NT2/D1 (cell line): ENCODE data around the gene TACSTD2.

Experiments
- YY1 ChIP-seq: IDR thresholded peaks from 2 replicates; pipeline ENCODE4 v1.6.1; 2011; ENCODE audit not compliant: insufficient read length, insufficient read depth
- ZNF274 ChIP-seq: IDR thresholded peaks from 2 replicates; pipeline ENCODE4 v1.6.1; 2011; ENCODE audit warnings: mild to moderate bottlenecking, low read depth, low read length

DNA sequence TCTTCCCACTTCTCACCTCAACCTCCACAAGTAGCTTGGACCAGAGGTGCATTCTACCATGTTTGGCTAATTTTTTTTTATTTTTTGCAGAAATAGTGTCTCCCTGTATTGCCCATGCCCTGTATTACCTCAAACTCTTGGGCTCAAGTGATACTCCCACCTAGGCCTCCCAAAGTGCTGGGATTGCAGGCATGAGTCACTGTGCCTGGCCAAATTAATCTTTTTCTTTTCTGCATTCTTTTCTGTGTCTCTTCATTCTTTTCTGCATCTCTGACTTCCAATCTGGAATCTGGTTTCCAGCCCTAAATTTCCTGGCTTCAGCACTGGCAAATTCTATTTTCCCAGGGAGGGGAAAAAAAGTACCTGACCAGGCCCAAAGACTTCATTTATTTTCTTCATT, 31.2 kb upstream of the TACSTD2 start:
- TF ChIP-seq ZNF274 (no peak), YY1 (no peak)
